ENCODE results near the gene PTBP1.
A peak's percentile ranks its signal among the peaks of the same experiment; 100 is the strongest.
"Not testable (repeated sequence)": the region's sequence is repeated elsewhere in the genome, so short reads cannot be mapped to it uniquely, and the experiment has no call there.

PTBP1 gene

GRCh38 chr19:853014-853585, 55.8 kb downstream of the PTBP1 start:
- WGBS: 90% methylated on average over 46 of the region's 67 CpGs
- H3K14ac ChIP-seq (ENCODE audit: low read length in 2 of 2): no peak overlapping the region

GRCh38 chr19:853614-854220, 56.5 kb downstream of the PTBP1 start:
- WGBS: 94% methylated on average over 7 of the region's 17 CpGs
- H3K4me3 ChIP-seq (ENCODE audit: insufficient read depth in 1 of 2, low read depth in 1 of 2, low read length in 2 of 2); H3K18ac ChIP-seq (ENCODE audit: low read depth in 1 of 2, low read length in 2 of 2); H3K4me2 ChIP-seq (ENCODE audit: low read length, poor library complexity, severe bottlenecking); H4K8ac ChIP-seq (ENCODE audit: low read length); H3K4ac ChIP-seq (ENCODE audit: low read depth in 1 of 2, low read length in 2 of 2); H3K23ac ChIP-seq (ENCODE audit: low read length in 2 of 2); H2BK12ac ChIP-seq (ENCODE audit: low read length in 2 of 2); H2BK120ac ChIP-seq (ENCODE audit: low read depth, low read length); H3K36me3 ChIP-seq (ENCODE audit: control insufficient read depth in 1 of 2, insufficient read depth in 2 of 2, low read depth in 1 of 2, low read length in 2 of 2); H2BK5ac ChIP-seq (ENCODE audit: low read depth, low read length, poor library complexity, severe bottlenecking); H3K9me3 ChIP-seq (ENCODE audit: control insufficient read depth, low read length); H3K27me3 ChIP-seq (ENCODE audit: control insufficient read depth in 1 of 2, insufficient read depth in 1 of 2, low read length in 2 of 2); H4K91ac ChIP-seq (ENCODE audit: low read length); H3K14ac ChIP-seq (ENCODE audit: low read length in 2 of 2); H3K9ac ChIP-seq (ENCODE audit: low read length); H3K4me1 ChIP-seq (ENCODE audit: control insufficient read depth, insufficient read depth, low read depth, low read length); DNase-seq; H2AFZ ChIP-seq (ENCODE audit: low read depth, low read length); H3K79me1 ChIP-seq (replicated peaks; ENCODE audit: low read length, poor library complexity, severe bottlenecking); H2BK15ac ChIP-seq (ENCODE audit: low read depth, poor library complexity, severe bottlenecking); H2AK5ac ChIP-seq (ENCODE audit: low read length, severe bottlenecking); H3K27ac ChIP-seq (ENCODE audit: low read length, poor library complexity, severe bottlenecking): not testable (repeated sequence)

More at GRCh38 chr19:853014-853585, 55.8 kb downstream of the PTBP1 start:
- Histone ChIP-seq H3K36me3 (ENCODE audit: control insufficient read depth in 1 of 2, insufficient read depth in 2 of 2, low read depth in 1 of 2, low read length in 2 of 2) (no peaks in the 10 kb centered on the region), H3K23ac (ENCODE audit: low read length in 2 of 2) (no peak overlapping the region), H3K18ac (ENCODE audit: low read depth in 1 of 2, low read length in 2 of 2) (no peak overlapping the region), H2AFZ (ENCODE audit: low read depth, low read length) (no peak overlapping the region), H2BK5ac (ENCODE audit: low read depth, low read length, poor library complexity, severe bottlenecking) (no peak overlapping the region), H2BK120ac (ENCODE audit: low read depth, low read length) (no peak overlapping the region), H3K4me1 (ENCODE audit: control insufficient read depth, insufficient read depth, low read depth, low read length) (peaks cover 9% of the 10 kb centered on the region), H3K27ac (ENCODE audit: low read length, poor library complexity, severe bottlenecking) (no peak overlapping the region), H4K91ac (ENCODE audit: low read length) (no peak overlapping the region), H3K4me3 (ENCODE audit: insufficient read depth in 1 of 2, low read depth in 1 of 2, low read length in 2 of 2) (no peak overlapping the region), H3K4ac (ENCODE audit: low read depth in 1 of 2, low read length in 2 of 2) (no peak overlapping the region), H2AK5ac (ENCODE audit: low read length, severe bottlenecking) (no peak overlapping the region), H3K9me3 (ENCODE audit: control insufficient read depth, low read length) (no peaks in the 10 kb centered on the region), H3K79me1 (replicated peaks; ENCODE audit: low read length, poor library complexity, severe bottlenecking) (no peaks in the 10 kb centered on the region), H2BK15ac (ENCODE audit: low read depth, poor library complexity, severe bottlenecking) (no peak overlapping the region), H3K27me3 (ENCODE audit: control insufficient read depth in 1 of 2, insufficient read depth in 1 of 2, low read length in 2 of 2) (peaks cover 3 to 5% of the 10 kb centered on the region in 2 experiments), H2BK12ac (ENCODE audit: low read length in 2 of 2) (no peak overlapping the region), H3K9ac (ENCODE audit: low read length) (no peak overlapping the region), H4K8ac (ENCODE audit: low read length) (no peak overlapping the region), H3K4me2 (ENCODE audit: low read length, poor library complexity, severe bottlenecking) (no peak overlapping the region)
- no peak for DNase-seq

GRCh38 chr19:854549-854948, 57.3 kb downstream of the PTBP1 start:
- no peak for DNase-seq
- H3K23ac ChIP-seq (ENCODE audit: low read length in 2 of 2): no peak overlapping the region
- H2AK5ac ChIP-seq (ENCODE audit: low read length, severe bottlenecking): no peak overlapping the region
- no peak overlapping the region for H2BK15ac ChIP-seq (ENCODE audit: low read depth, poor library complexity, severe bottlenecking)
- H2AFZ ChIP-seq (ENCODE audit: low read depth, low read length): no peak overlapping the region
- 93% methylated on average over 4 of the region's 6 CpGs for WGBS
- H3K79me1 ChIP-seq (replicated peaks; ENCODE audit: low read length, poor library complexity, severe bottlenecking): no peaks in the 10 kb centered on the region
- no peak overlapping the region for H3K4me3 ChIP-seq (ENCODE audit: insufficient read depth in 1 of 2, low read depth in 1 of 2, low read length in 2 of 2)
- no peak overlapping the region for H3K18ac ChIP-seq (ENCODE audit: low read depth in 1 of 2, low read length in 2 of 2)
- no peak overlapping the region for H3K9ac ChIP-seq (ENCODE audit: low read length)
- H3K4me1 ChIP-seq (ENCODE audit: control insufficient read depth, insufficient read depth, low read depth, low read length): peaks cover 13% of the 10 kb centered on the region
- no peak overlapping the region for H3K4ac ChIP-seq (ENCODE audit: low read depth in 1 of 2, low read length in 2 of 2)
- no peak overlapping the region for H4K91ac ChIP-seq (ENCODE audit: low read length)
- no peak overlapping the region for H2BK120ac ChIP-seq (ENCODE audit: low read depth, low read length)
- H3K27me3 ChIP-seq (ENCODE audit: control insufficient read depth in 1 of 2, insufficient read depth in 1 of 2, low read length in 2 of 2): no peaks in the 10 kb centered on the region
- no peak overlapping the region for H3K14ac ChIP-seq (ENCODE audit: low read length in 2 of 2)
- H3K36me3 ChIP-seq (ENCODE audit: control insufficient read depth in 1 of 2, insufficient read depth in 2 of 2, low read depth in 1 of 2, low read length in 2 of 2): no peaks in the 10 kb centered on the region
- no peaks in the 10 kb centered on the region for H3K9me3 ChIP-seq (ENCODE audit: control insufficient read depth, low read length)
- no peak overlapping the region for H2BK12ac ChIP-seq (ENCODE audit: low read length in 2 of 2)
- H3K4me2 ChIP-seq (ENCODE audit: low read length, poor library complexity, severe bottlenecking): no peak overlapping the region
- H2BK5ac ChIP-seq (ENCODE audit: low read depth, low read length, poor library complexity, severe bottlenecking): no peak overlapping the region
- H3K27ac ChIP-seq (ENCODE audit: low read length, poor library complexity, severe bottlenecking): no peak overlapping the region
- H4K8ac ChIP-seq (ENCODE audit: low read length): no peak overlapping the region

GRCh38 chr19:855142-855541, 57.9 kb downstream of the PTBP1 start:
- Histone ChIP-seq H3K4me2 (ENCODE audit: low read length, poor library complexity, severe bottlenecking) (no peak overlapping the region), H3K14ac (ENCODE audit: low read length in 2 of 2) (no peak overlapping the region), H2BK15ac (ENCODE audit: low read depth, poor library complexity, severe bottlenecking) (no peak overlapping the region), H2AK5ac (ENCODE audit: low read length, severe bottlenecking) (no peak overlapping the region), H3K23ac (ENCODE audit: low read length in 2 of 2) (no peak overlapping the region), H3K27me3 (ENCODE audit: control insufficient read depth in 1 of 2, insufficient read depth in 1 of 2, low read length in 2 of 2) (no peaks in the 10 kb centered on the region), H4K8ac (ENCODE audit: low read length) (no peak overlapping the region), H3K9ac (ENCODE audit: low read length) (no peak overlapping the region), H2AFZ (ENCODE audit: low read depth, low read length) (no peak overlapping the region), H4K91ac (ENCODE audit: low read length) (no peak overlapping the region), H3K79me1 (replicated peaks; ENCODE audit: low read length, poor library complexity, severe bottlenecking) (no peaks in the 10 kb centered on the region), H3K4me3 (ENCODE audit: insufficient read depth in 1 of 2, low read depth in 1 of 2, low read length in 2 of 2) (no peak overlapping the region), H3K36me3 (ENCODE audit: control insufficient read depth in 1 of 2, insufficient read depth in 2 of 2, low read depth in 1 of 2, low read length in 2 of 2) (no peaks in the 10 kb centered on the region), H3K4me1 (ENCODE audit: control insufficient read depth, insufficient read depth, low read depth, low read length) (peaks cover 15% of the 10 kb centered on the region), H2BK5ac (ENCODE audit: low read depth, low read length, poor library complexity, severe bottlenecking) (no peak overlapping the region), H3K4ac (ENCODE audit: low read depth in 1 of 2, low read length in 2 of 2) (no peak overlapping the region), H2BK120ac (ENCODE audit: low read depth, low read length) (no peak overlapping the region), H2BK12ac (ENCODE audit: low read length in 2 of 2) (peak overlapping the region in 1 of 2 experiments; percentile 48), H3K9me3 (ENCODE audit: control insufficient read depth, low read length) (no peaks in the 10 kb centered on the region), H3K18ac (ENCODE audit: low read depth in 1 of 2, low read length in 2 of 2) (no peak overlapping the region), H3K27ac (ENCODE audit: low read length, poor library complexity, severe bottlenecking) (no peak overlapping the region)
- WGBS: 87% methylated on average over 12 of the region's 12 CpGs
- DNase-seq: no peak

Measured in mesenchymal stem cell (in vitro differentiated cells and primary cell).